Measurements from ENCODE around the gene ARHGAP25.

The ARHGAP25 gene

DNA sequence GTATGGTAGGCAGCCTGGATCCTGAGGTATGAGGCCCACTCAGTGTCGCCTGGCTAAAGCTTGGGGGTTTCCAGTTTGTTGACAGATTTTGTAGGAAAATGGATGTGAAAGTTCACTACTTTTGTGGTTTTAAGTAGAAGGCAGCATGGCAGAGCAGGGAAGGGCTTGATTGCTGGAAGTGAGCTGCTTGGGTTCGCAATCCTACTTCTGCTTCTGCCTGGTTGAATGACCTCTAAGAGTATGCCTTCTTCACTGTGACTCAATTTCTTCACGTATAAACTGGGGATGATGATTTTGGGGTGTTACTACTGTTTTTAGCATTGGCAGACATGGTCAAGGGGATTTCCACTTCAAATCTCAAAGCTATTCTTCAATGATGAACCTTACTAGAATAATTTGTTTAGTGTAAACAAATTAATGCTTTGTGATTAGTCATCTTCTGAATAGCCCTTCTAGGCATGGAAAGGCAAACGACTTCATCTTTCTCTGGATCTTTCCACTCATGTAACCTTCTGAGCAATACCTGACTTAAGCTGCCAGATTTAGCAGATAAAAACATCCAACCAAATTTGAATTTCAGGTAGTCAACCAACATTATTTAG is 123.3 kb downstream of the ARHGAP25 start:
- no peak overlapping the region for H3K4me3 ChIP-seq
- H3K9ac ChIP-seq (ENCODE audit: insufficient read length): no peak overlapping the region
- no peaks in the 10 kb centered on the region for H3K9me3 ChIP-seq (ENCODE audit: low read depth, low read length)
- H3K36me3 ChIP-seq (ENCODE audit: insufficient read depth, low read length): no peaks in the 10 kb centered on the region
- no peak for TF ChIP-seq FOXP2 (optimal IDR thresholded peaks at IDR 0.05; ENCODE audit: control extremely low read depth, extremely low read length, insufficient read depth)
- no peak for TF ChIP-seq POLR2AphosphoS5 (IDR thresholded peaks at IDR 0.05; ENCODE audit: borderline replicate concordance, low read depth, low read length)
- no peak for TF ChIP-seq EZH2 (IDR thresholded peaks at IDR 0.05)
- no peak for DNase-seq (ENCODE audit: low read depth, low spot score)
- no peak overlapping the region for H3K27ac ChIP-seq

DNA sequence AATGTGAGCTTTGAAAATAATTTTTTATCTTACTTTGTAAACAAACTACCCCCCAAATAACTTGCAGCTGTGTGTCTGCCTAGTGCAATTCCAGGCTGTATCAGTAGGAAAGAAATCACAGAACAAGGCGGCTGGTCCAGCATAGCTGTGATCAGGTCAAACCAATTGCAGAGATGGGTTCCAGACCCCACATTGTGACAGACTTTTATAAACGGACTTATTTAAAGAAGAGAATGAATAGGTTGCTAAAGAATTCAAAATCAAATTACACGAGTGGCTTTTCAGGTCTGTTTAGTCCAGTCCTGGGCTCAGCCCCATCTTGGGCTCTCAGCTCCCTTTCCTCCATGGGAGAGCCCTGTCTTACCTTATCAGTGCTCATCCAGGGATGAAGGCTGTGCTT is 125.5 kb downstream of the ARHGAP25 start:
- Histone ChIP-seq H3K4me3 (no peak overlapping the region), H3K36me3 (ENCODE audit: insufficient read depth, low read length) (no peaks in the 10 kb centered on the region), H3K27ac (no peak overlapping the region), H3K9me3 (ENCODE audit: low read depth, low read length) (no peaks in the 10 kb centered on the region), H3K9ac (ENCODE audit: insufficient read length) (no peak overlapping the region)
- TF ChIP-seq POLR2AphosphoS5 (IDR thresholded peaks at IDR 0.05; ENCODE audit: borderline replicate concordance, low read depth, low read length): no peak
- no peak for DNase-seq (ENCODE audit: low read depth, low spot score)

GRCh38 chr2:68861330-68861729 is 126.7 kb downstream of the ARHGAP25 start:
- Histone ChIP-seq H3K9me3 (ENCODE audit: low read depth, low read length) (no peaks in the 10 kb centered on the region), H3K4me3 (no peak overlapping the region), H3K27ac (no peak overlapping the region), H3K9ac (ENCODE audit: insufficient read length) (no peak overlapping the region), H3K36me3 (ENCODE audit: insufficient read depth, low read length) (no peaks in the 10 kb centered on the region)
- DNase-seq (ENCODE audit: low read depth, low spot score): no peak
- no peak for TF ChIP-seq EZH2 (IDR thresholded peaks at IDR 0.05)
- TF ChIP-seq POLR2AphosphoS5 (IDR thresholded peaks at IDR 0.05; ENCODE audit: borderline replicate concordance, low read depth, low read length): no peak
- no peak for TF ChIP-seq FOXP2 (optimal IDR thresholded peaks at IDR 0.05; ENCODE audit: control extremely low read depth, extremely low read length, insufficient read depth)

DNA sequence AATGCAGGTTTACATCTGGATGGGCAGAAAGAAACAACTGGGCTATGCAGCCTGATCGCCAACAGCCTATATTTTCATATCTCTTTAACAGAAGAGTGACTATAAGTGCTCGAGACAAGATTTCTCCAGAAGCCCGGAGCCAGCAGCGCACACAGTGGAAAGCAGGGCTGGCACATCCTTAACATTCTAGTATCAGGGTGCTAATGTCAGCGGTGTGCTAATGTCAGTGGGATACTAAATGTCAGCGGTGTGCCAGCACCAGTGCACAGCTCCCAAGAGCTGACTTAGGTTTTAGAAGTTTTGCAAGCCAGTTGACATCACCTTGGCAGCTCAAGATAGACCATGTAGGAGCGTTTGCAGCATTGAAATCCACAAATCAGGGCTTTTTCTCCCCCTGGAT is 128.3 kb downstream of the ARHGAP25 start:
- Histone ChIP-seq H3K9me3 (ENCODE audit: low read depth, low read length) (no peaks in the 10 kb centered on the region), H3K9ac (ENCODE audit: insufficient read length) (no peak overlapping the region), H3K27ac (no peak overlapping the region), H3K4me3 (no peak overlapping the region), H3K36me3 (ENCODE audit: insufficient read depth, low read length) (no peaks in the 10 kb centered on the region)
- no peak for TF ChIP-seq POLR2AphosphoS5 (IDR thresholded peaks at IDR 0.05; ENCODE audit: borderline replicate concordance, low read depth, low read length)
- no peak for TF ChIP-seq FOXP2 (optimal IDR thresholded peaks at IDR 0.05; ENCODE audit: control extremely low read depth, extremely low read length, insufficient read depth)
- TF ChIP-seq EZH2 (IDR thresholded peaks at IDR 0.05): no peak
- no peak for DNase-seq (ENCODE audit: low read depth, low spot score)

DNA sequence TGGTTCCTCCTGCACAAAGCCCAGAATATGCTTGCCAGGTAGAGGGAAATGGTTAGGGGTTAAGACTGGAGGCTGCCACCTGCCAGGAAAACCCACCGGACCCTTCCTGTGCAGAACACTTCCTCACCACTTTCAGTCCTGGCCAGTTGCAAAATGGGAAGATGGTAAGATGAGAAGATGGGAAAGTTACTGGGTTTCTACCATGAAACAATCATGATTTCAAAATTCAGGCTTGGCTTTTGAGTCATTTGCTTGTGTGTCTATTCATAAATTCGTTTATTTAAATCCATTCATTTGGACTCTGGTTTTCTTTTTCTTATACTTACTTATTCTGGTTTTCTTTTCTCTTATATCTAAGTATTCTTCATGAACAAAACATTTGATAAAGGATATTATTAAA is 129.4 kb downstream of the ARHGAP25 start:
- Histone ChIP-seq H3K4me3 (no peak overlapping the region), H3K9me3 (ENCODE audit: low read depth, low read length) (no peaks in the 10 kb centered on the region), H3K9ac (ENCODE audit: insufficient read length) (no peak overlapping the region), H3K36me3 (ENCODE audit: insufficient read depth, low read length) (no peaks in the 10 kb centered on the region), H3K27ac (no peak overlapping the region)
- no peak for TF ChIP-seq POLR2AphosphoS5 (IDR thresholded peaks at IDR 0.05; ENCODE audit: borderline replicate concordance, low read depth, low read length)
- no peak for TF ChIP-seq FOXP2 (optimal IDR thresholded peaks at IDR 0.05; ENCODE audit: control extremely low read depth, extremely low read length, insufficient read depth)
- no peak for TF ChIP-seq EZH2 (IDR thresholded peaks at IDR 0.05)
- DNase-seq (ENCODE audit: low read depth, low spot score): no peak

- Histone ChIP-seq H3K4me3 (no peak overlapping the region), H3K27ac (no peak overlapping the region), H3K9me3 (ENCODE audit: low read depth, low read length) (no peaks in the 10 kb centered on the region), H3K9ac (ENCODE audit: insufficient read length) (no peak overlapping the region), H3K36me3 (ENCODE audit: insufficient read depth, low read length) (no peaks in the 10 kb centered on the region)
- no peak for DNase-seq (ENCODE audit: low read depth, low spot score)
- TF ChIP-seq POLR2AphosphoS5 (IDR thresholded peaks at IDR 0.05; ENCODE audit: borderline replicate concordance, low read depth, low read length): no peak
- no peak for TF ChIP-seq EZH2 (IDR thresholded peaks at IDR 0.05)
- TF ChIP-seq FOXP2 (optimal IDR thresholded peaks at IDR 0.05; ENCODE audit: control extremely low read depth, extremely low read length, insufficient read depth): no peak
Observed at GRCh38 chr2:68865108-68865507, 130.5 kb downstream of the ARHGAP25 start.

- H3K9ac ChIP-seq (ENCODE audit: insufficient read length): no peak overlapping the region
- DNase-seq (ENCODE audit: low read depth, low spot score): no peak
- TF ChIP-seq POLR2AphosphoS5 (IDR thresholded peaks at IDR 0.05; ENCODE audit: borderline replicate concordance, low read depth, low read length) (no peak), FOXP2 (optimal IDR thresholded peaks at IDR 0.05; ENCODE audit: control extremely low read depth, extremely low read length, insufficient read depth) (no peak), EZH2 (IDR thresholded peaks at IDR 0.05) (no peak)
Observed at GRCh38 chr2:68870215-68870614, 135.6 kb downstream of the ARHGAP25 start.

GRCh38 chr2:68871159-68871764 is 136.7 kb downstream of the ARHGAP25 start, which contains the start of gene BMP10:
Gene BMP10, minus strand, starts transcription at chr2:68871397. Its CDS starts 39 bp downstream, at chr2:68871358.
- Histone ChIP-seq H3K36me3 (ENCODE audit: insufficient read depth, low read length) (no peaks in the 10 kb centered on the region), H3K9ac (ENCODE audit: insufficient read length) (no peak within 1 kb of the TSS), H3K4me3 (no peak within 1 kb of the TSS), H3K27ac (no peak within 1 kb of the TSS), H3K9me3 (ENCODE audit: low read depth, low read length) (no peaks in the 10 kb centered on the region)
- TF ChIP-seq EZH2 (IDR thresholded peaks at IDR 0.05) (no peak), POLR2AphosphoS5 (IDR thresholded peaks at IDR 0.05; ENCODE audit: borderline replicate concordance, low read depth, low read length) (no peak), FOXP2 (optimal IDR thresholded peaks at IDR 0.05; ENCODE audit: control extremely low read depth, extremely low read length, insufficient read depth) (no peak)
- DNase-seq (ENCODE audit: low read depth, low spot score): no peak

More at GRCh38 chr2:68870215-68870614, 135.6 kb downstream of the ARHGAP25 start:
- Histone ChIP-seq H3K4me3 (no peak overlapping the region), H3K36me3 (ENCODE audit: insufficient read depth, low read length) (no peaks in the 10 kb centered on the region), H3K27ac (no peak overlapping the region), H3K9me3 (ENCODE audit: low read depth, low read length) (no peaks in the 10 kb centered on the region)

All from SK-N-MC (cell line).